ENCODE data around the gene HOXC10.

Gene HOXC10

GRCh38 chr12:53984901-53985691 lies at the start of gene HOXC10:
HOXC10 (plus strand) TSS chr12:53985146; CDS start chr12:53985260, 114 bp downstream.
- peaks cover 23% of the 10 kb centered on the region for H3K4me1 Mint-ChIP-seq (ENCODE audit: low read depth)
- H3K36me3 Mint-ChIP-seq (ENCODE audit: low read depth) = peaks cover 1% of the 10 kb centered on the region
- H3K27ac Mint-ChIP-seq = peak within 1 kb of the TSS; percentile 78
- H3K4me3 Mint-ChIP-seq = peak within 1 kb of the TSS; percentile 38
- H3K27me3 Mint-ChIP-seq (ENCODE audit: low read depth) = peaks cover 95% of the 10 kb centered on the region
- no peaks in the 10 kb centered on the region for H3K9me3 Mint-ChIP-seq

DNA sequence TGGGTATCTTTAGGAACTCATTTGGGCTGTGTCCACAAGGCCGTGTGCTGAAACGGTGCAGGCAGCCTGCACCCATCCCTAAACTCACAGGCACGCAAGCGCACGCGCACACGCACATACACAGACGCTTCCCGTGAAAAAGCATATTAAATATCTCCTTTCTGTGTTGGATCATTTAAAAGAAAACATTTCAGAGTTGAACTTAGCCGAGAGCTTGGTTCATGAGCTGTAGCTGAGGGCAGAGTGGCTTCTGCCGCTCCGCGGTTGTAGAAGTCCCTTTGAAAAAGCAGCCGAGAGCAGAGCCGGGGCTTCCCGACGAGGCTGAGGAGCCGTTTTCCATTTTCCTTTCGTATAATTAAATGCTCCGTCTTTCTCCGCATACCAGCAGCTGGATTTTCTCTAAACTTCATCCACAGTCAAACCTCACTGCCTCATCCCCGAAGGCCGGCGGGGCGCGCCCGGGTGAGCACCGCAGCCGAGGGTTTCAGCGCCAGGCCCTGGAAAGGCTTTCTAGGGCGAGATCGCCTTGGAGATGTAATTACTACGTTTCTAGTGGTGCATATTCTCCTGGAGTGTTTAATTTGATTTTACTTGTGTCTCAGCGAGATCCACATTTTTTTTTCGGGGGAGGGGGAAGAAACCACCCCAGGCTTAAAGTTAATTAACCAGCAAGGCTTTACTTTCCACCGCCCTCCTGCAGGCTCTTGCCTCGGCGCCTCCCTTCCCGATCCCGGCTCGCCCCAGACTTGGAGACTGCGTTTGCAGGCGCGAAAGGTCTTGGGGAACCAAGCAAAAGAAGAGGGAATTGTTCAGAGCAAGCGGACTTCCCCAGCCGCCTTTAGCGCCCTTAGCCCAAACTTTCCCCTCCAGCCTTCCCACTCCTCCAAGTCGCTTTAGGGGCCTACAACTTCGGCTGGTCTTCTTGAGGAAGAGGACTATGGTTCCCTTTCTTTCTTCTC lies 49.3 kb upstream of the HOXC10 start:
- Mint-ChIP-seq H3K4me3 (no peak overlapping the region), H3K36me3 (ENCODE audit: low read depth) (no peaks in the 10 kb centered on the region), H3K27me3 (ENCODE audit: low read depth) (peaks cover 94% of the 10 kb centered on the region), H3K9me3 (no peaks in the 10 kb centered on the region), H3K4me1 (ENCODE audit: low read depth) (no peaks in the 10 kb centered on the region), H3K27ac (peak overlapping the region; percentile 2)

- Mint-ChIP-seq H3K36me3 (ENCODE audit: low read depth) (no peaks in the 10 kb centered on the region), H3K27ac (peak overlapping the region; percentile 54), H3K27me3 (ENCODE audit: low read depth) (peaks cover 94% of the 10 kb centered on the region), H3K4me3 (no peak overlapping the region), H3K9me3 (no peaks in the 10 kb centered on the region), H3K4me1 (ENCODE audit: low read depth) (no peaks in the 10 kb centered on the region)
Measured at GRCh38 chr12:53937099-53937498, 47.8 kb upstream of the HOXC10 start.

DNA sequence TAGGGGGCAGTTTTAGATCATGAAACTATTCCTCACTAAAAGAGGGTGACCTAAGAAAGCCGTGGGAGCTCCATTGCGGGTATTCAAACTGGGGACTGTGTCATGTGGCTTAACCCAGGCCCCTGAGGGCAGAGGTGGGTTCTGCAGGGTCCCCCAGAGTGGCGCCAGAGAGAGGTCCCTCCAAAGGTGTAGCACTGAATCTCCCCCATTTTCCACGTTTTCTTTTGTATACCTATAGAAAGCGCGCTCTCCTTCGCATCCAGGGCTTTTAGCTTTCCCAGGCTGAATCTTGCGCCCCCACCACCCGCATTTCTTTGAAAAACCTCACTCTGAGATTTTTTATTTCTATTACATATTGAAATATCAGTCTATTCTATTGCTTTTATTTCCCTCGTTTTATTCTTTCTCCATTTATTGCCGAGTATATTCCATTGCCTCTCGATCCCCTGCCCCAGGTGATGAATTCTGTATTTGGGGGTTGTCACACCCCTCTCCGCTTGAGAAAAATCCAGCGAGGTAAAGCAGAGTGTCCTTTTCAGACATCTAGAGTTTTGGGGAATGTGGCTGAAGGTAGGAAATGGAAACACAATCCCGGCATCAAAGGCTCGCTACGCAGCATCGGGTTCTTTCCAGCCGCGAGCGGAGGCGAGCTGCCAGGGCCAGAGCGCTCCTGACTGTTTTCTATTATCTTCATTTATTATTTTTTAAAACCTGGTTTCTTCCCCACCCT lies 47.2 kb upstream of the HOXC10 start:
- Mint-ChIP-seq H3K4me3 (no peak overlapping the region), H3K36me3 (ENCODE audit: low read depth) (no peaks in the 10 kb centered on the region), H3K27ac (peak overlapping the region; percentile 54), H3K9me3 (no peaks in the 10 kb centered on the region), H3K4me1 (ENCODE audit: low read depth) (no peaks in the 10 kb centered on the region), H3K27me3 (ENCODE audit: low read depth) (peaks cover 94% of the 10 kb centered on the region)

- no peaks in the 10 kb centered on the region for H3K4me1 Mint-ChIP-seq (ENCODE audit: low read depth)
- peaks cover 94% of the 10 kb centered on the region for H3K27me3 Mint-ChIP-seq (ENCODE audit: low read depth)
- no peaks in the 10 kb centered on the region for H3K9me3 Mint-ChIP-seq
- no peak within 1 kb of the TSS for H3K4me3 Mint-ChIP-seq
- H3K36me3 Mint-ChIP-seq (ENCODE audit: low read depth) = no peaks in the 10 kb centered on the region
- H3K27ac Mint-ChIP-seq = peak within 1 kb of the TSS; percentile 31
Measured at GRCh38 chr12:53938326-53939140, 46.4 kb upstream of the HOXC10 start, which contains the start of gene HOXC13. HOXC13 (plus strand) TSS chr12:53938831; CDS start chr12:53938907, 76 bp downstream.

DNA sequence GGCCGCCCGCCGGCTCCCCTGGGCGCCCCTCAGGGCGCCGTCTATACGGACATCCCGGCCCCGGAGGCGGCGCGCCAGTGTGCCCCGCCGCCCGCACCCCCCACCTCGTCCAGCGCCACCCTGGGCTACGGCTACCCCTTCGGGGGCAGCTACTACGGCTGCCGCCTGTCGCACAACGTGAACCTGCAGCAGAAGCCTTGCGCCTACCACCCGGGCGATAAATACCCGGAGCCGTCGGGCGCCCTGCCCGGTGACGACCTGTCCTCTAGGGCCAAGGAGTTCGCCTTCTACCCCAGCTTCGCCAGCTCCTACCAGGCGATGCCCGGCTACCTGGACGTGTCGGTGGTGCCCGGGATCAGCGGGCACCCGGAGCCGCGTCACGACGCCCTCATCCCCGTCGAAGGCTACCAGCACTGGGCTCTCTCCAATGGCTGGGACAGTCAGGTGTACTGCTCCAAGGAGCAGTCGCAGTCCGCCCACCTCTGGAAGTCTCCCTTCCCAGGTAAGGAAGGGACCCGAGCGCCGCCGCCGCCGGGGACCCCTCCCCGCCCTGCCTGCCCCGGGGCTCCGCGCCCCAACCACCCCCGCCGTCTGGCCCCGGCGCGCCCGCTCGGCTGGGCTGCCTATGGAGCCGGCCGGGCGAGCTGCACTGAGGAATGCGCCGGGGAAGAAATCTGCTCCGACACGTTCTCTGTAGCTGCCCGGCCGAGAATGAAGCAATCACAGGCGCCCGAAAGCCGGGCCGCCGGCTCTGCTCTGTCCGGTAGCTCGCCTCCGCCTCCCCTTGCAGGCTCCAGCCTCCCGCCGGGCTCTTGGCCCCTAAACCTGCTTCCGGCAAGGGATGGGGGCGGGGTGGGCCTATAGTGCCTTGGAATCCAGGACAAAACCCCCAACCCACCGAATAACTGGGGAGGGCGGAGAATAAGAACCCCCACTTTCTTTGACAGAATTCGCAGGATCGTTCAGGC lies 45.5 kb upstream of the HOXC10 start:
- Mint-ChIP-seq H3K4me1 (ENCODE audit: low read depth) (no peaks in the 10 kb centered on the region), H3K27me3 (ENCODE audit: low read depth) (peaks cover 94% of the 10 kb centered on the region), H3K9me3 (no peaks in the 10 kb centered on the region), H3K36me3 (ENCODE audit: low read depth) (no peaks in the 10 kb centered on the region), H3K27ac (peak overlapping the region; percentile 50), H3K4me3 (no peak overlapping the region)

- H3K27ac Mint-ChIP-seq = peak overlapping the region; percentile 50
- no peak overlapping the region for H3K4me3 Mint-ChIP-seq
Measured at GRCh38 chr12:53940443-53941014, 44.4 kb upstream of the HOXC10 start.

DNA sequence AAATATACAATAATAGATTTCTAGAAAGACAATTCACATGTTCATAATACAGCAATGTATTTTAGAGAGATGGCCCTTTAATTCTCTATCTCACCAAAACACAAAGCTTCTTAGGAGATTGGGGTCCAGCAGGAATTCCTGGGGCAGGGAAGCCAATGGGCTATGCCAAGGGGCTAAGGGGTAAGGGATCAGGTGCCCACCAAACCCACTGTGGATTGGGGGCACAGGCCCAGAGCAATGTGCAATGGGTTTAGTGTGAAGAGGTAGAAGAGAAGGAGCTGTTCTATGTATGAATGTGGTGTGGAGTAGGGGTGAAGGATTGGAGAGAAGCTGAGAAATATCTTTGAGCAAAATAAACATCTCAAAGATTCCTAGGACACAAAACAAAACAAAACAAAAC lies 43.8 kb upstream of the HOXC10 start:
- no peaks in the 10 kb centered on the region for H3K9me3 Mint-ChIP-seq
- H3K27ac Mint-ChIP-seq = no peak overlapping the region
- H3K4me3 Mint-ChIP-seq = no peak overlapping the region
- no peaks in the 10 kb centered on the region for H3K4me1 Mint-ChIP-seq (ENCODE audit: low read depth)
- H3K27me3 Mint-ChIP-seq (ENCODE audit: low read depth) = peaks cover 94% of the 10 kb centered on the region
- H3K36me3 Mint-ChIP-seq (ENCODE audit: low read depth) = no peaks in the 10 kb centered on the region

More at GRCh38 chr12:53940443-53941014, 44.4 kb upstream of the HOXC10 start:
- H3K4me1 Mint-ChIP-seq (ENCODE audit: low read depth) = no peaks in the 10 kb centered on the region
- no peaks in the 10 kb centered on the region for H3K36me3 Mint-ChIP-seq (ENCODE audit: low read depth)
- H3K27me3 Mint-ChIP-seq (ENCODE audit: low read depth) = peaks cover 94% of the 10 kb centered on the region
- no peaks in the 10 kb centered on the region for H3K9me3 Mint-ChIP-seq

DNA sequence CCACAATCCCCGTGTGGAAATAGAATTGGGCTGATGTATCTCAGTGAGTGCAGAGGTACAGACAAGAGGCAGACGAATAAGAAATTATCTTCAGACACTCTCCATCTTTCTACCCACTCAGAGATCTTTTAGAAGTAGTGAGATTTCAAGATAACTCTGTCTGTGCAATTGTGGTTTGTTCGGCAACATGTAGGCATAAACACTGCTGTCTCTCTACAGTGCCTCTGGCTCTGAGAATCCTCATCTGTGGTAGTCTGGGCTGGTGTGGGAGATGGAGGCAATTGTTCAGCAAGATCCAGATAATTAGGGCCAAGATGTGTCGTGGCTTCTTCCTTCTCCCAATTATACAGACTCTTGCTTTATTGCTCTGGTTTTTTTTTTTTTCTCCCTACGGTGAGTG lies 43.2 kb upstream of the HOXC10 start:
- Mint-ChIP-seq H3K27me3 (ENCODE audit: low read depth) (peaks cover 94% of the 10 kb centered on the region), H3K4me3 (no peak overlapping the region), H3K4me1 (ENCODE audit: low read depth) (no peaks in the 10 kb centered on the region), H3K9me3 (no peaks in the 10 kb centered on the region), H3K27ac (no peak overlapping the region), H3K36me3 (ENCODE audit: low read depth) (no peaks in the 10 kb centered on the region)

DNA sequence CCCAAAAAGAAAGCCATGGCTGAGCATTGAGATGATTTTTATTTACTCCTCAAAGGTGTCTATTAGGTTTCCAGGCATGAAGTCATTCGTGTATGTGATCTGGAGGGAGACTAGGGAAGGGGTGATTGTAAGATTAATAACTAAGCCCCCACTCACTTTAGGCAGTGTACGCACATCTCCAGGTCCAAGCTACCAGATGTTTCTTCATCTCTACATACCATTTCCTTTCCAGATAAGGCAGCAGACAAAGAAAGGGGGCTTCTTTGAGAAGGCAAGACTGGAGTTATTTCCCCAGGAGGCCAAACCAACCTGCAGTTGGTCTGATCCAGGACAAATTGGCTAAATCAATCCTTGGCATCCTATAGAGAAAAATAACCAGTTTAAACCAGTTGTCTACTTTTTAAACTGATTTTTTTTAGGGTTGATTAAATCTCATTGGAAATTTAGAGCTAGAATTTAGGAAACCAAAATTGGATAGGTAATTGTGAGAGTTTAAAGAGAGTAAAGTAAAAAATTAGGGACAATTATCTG lies 42.4 kb upstream of the HOXC10 start:
- Mint-ChIP-seq H3K27me3 (ENCODE audit: low read depth) (peaks cover 94% of the 10 kb centered on the region), H3K9me3 (no peaks in the 10 kb centered on the region), H3K4me1 (ENCODE audit: low read depth) (no peaks in the 10 kb centered on the region), H3K27ac (no peak overlapping the region), H3K36me3 (ENCODE audit: low read depth) (no peaks in the 10 kb centered on the region), H3K4me3 (no peak overlapping the region)

GRCh38 chr12:53944209-53944608 lies 40.7 kb upstream of the HOXC10 start:
- H3K4me3 Mint-ChIP-seq = no peak overlapping the region
- H3K27ac Mint-ChIP-seq = no peak overlapping the region
- H3K4me1 Mint-ChIP-seq (ENCODE audit: low read depth) = no peaks in the 10 kb centered on the region
- H3K9me3 Mint-ChIP-seq = no peaks in the 10 kb centered on the region
- peaks cover 97% of the 10 kb centered on the region for H3K27me3 Mint-ChIP-seq (ENCODE audit: low read depth)
- no peaks in the 10 kb centered on the region for H3K36me3 Mint-ChIP-seq (ENCODE audit: low read depth)
